Effector memory CD8-positive, alpha-beta T cell (primary cell): Measurements from ENCODE around the gene NIPBL.
"Not testable (repeated sequence)": the region's sequence is repeated elsewhere in the genome, so short reads cannot be mapped to it uniquely, and the experiment has no call there.

Source experiments
- ATAC-seq: fragments of 150-1000 bp; cut with Tn5 transposase; replicated peaks from 2 replicates; pipeline ENCODE4 v1.10.0; 2021; ENCODE audit warnings: mild to moderate bottlenecking, moderate library complexity
- DNase-seq, 3 experiments: peaks; one replicate each; pipeline ENCODE4 v3.0.0; 2021
- H3K27ac Mint-ChIP-seq, 2 donors: one replicate each; pipeline ENCODE4 v1.8.0; 2022; ENCODE audit warnings: mild to moderate bottlenecking in 2 of 2, mixed read lengths in 2 of 2, moderate library complexity in 2 of 2
- H3K27me3 Mint-ChIP-seq, 2 donors: one replicate each; pipeline ENCODE4 v1.8.0; 2022; ENCODE audit warnings: mixed read lengths in 2 of 2
- H3K36me3 Mint-ChIP-seq: one replicate; pipeline ENCODE4 v1.8.0; 2022; ENCODE audit warnings: mild to moderate bottlenecking, moderate library complexity, mixed read lengths; ENCODE audit not compliant: insufficient read depth
- H3K4me1 Mint-ChIP-seq, 2 donors: one replicate each; pipeline ENCODE4 v1.8.0; 2022; ENCODE audit warnings: low read depth in 2 of 2, mixed read lengths in 2 of 2
- H3K4me3 Mint-ChIP-seq, 2 donors: one replicate each; pipeline ENCODE4 v1.8.0; 2022; ENCODE audit warnings: mild to moderate bottlenecking in 2 of 2, mixed read lengths in 2 of 2, moderate library complexity in 2 of 2
- H3K9me3 Mint-ChIP-seq, 2 donors: one replicate each; pipeline ENCODE4 v1.8.0; 2022; ENCODE audit warnings: mixed read lengths in 2 of 2

The NIPBL gene

GRCh38 chr5:36900283-36900682, 23.7 kb downstream of the NIPBL start:
- no peak for ATAC-seq
- H3K36me3 Mint-ChIP-seq: peaks cover 11% of the 10 kb centered on the region
- H3K4me3 Mint-ChIP-seq: no peak overlapping the region
- peaks cover 55 to 78% of the 10 kb centered on the region in 2 donors for H3K4me1 Mint-ChIP-seq
- no peaks in the 10 kb centered on the region for H3K27me3 Mint-ChIP-seq
- H3K27ac Mint-ChIP-seq: no peak overlapping the region
- no peak for DNase-seq
- H3K9me3 Mint-ChIP-seq: no peaks in the 10 kb centered on the region

GRCh38 chr5:36901077-36901476, 24.5 kb downstream of the NIPBL start:
- H3K9me3 Mint-ChIP-seq, H3K4me3 Mint-ChIP-seq, H3K27ac Mint-ChIP-seq, DNase-seq, ATAC-seq, H3K27me3 Mint-ChIP-seq: not testable (repeated sequence)
- Mint-ChIP-seq H3K4me1 (peaks cover 49 to 76% of the 10 kb centered on the region in 2 donors), H3K36me3 (peaks cover 11% of the 10 kb centered on the region)

- Mint-ChIP-seq H3K36me3 (peaks cover 11% of the 10 kb centered on the region), H3K27me3 (no peaks in the 10 kb centered on the region), H3K9me3 (no peaks in the 10 kb centered on the region), H3K4me1 (peaks cover 51 to 73% of the 10 kb centered on the region in 2 donors), H3K27ac (no peak overlapping the region), H3K4me3 (peak overlapping the region; percentile 2 to 7)
- ATAC-seq (no peak), DNase-seq (no peak)
Observed at GRCh38 chr5:36901856-36902255, 25.3 kb downstream of the NIPBL start.

- no peaks in the 10 kb centered on the region for H3K27me3 Mint-ChIP-seq
- H3K27ac Mint-ChIP-seq: no peak overlapping the region
- H3K4me3 Mint-ChIP-seq: peak overlapping the region; percentile 2 to 7
- peaks cover 11% of the 10 kb centered on the region for H3K36me3 Mint-ChIP-seq
- DNase-seq (no peak), ATAC-seq (no peak)
- no peaks in the 10 kb centered on the region for H3K9me3 Mint-ChIP-seq
- peaks cover 50 to 69% of the 10 kb centered on the region in 2 donors for H3K4me1 Mint-ChIP-seq
Observed at GRCh38 chr5:36902353-36902752, 25.8 kb downstream of the NIPBL start.

- H3K4me3 Mint-ChIP-seq: peak overlapping the region in 1 of 2 donors; percentile 62
- peaks cover 11% of the 10 kb centered on the region for H3K36me3 Mint-ChIP-seq
- H3K27ac Mint-ChIP-seq: no peak overlapping the region
- H3K27me3 Mint-ChIP-seq: no peaks in the 10 kb centered on the region
- peaks cover 40 to 67% of the 10 kb centered on the region in 2 donors for H3K4me1 Mint-ChIP-seq
- no peaks in the 10 kb centered on the region for H3K9me3 Mint-ChIP-seq
- no peak for ATAC-seq
- DNase-seq: no peak
Observed at GRCh38 chr5:36904677-36905076, 28.1 kb downstream of the NIPBL start.

GRCh38 chr5:36908544-36909260, 32.1 kb downstream of the NIPBL start:
- no peak overlapping the region for H3K27ac Mint-ChIP-seq
- H3K4me3 Mint-ChIP-seq: peak overlapping the region; percentile 5 to 19
- H3K4me1 Mint-ChIP-seq: peaks cover 25 to 41% of the 10 kb centered on the region in 2 donors
- H3K27me3 Mint-ChIP-seq: no peaks in the 10 kb centered on the region
- H3K9me3 Mint-ChIP-seq: no peaks in the 10 kb centered on the region
- DNase-seq (no peak), ATAC-seq (no peak)
- peaks cover 3% of the 10 kb centered on the region for H3K36me3 Mint-ChIP-seq

- Mint-ChIP-seq H3K4me3 (no peak overlapping the region), H3K27ac (no peak overlapping the region), H3K4me1 (peaks cover 14 to 34% of the 10 kb centered on the region in 2 donors), H3K36me3 (no peaks in the 10 kb centered on the region), H3K27me3 (no peaks in the 10 kb centered on the region), H3K9me3 (no peaks in the 10 kb centered on the region)
- ATAC-seq: no peak
- DNase-seq: no peak
Observed at GRCh38 chr5:36915653-36916052, 39.1 kb downstream of the NIPBL start.

- H3K27ac Mint-ChIP-seq, ATAC-seq, H3K27me3 Mint-ChIP-seq, H3K9me3 Mint-ChIP-seq, DNase-seq, H3K36me3 Mint-ChIP-seq, H3K4me3 Mint-ChIP-seq: not testable (repeated sequence)
- H3K4me1 Mint-ChIP-seq: peaks cover 18 to 43% of the 10 kb centered on the region in 2 donors
Observed at GRCh38 chr5:36916614-36917013, 40.0 kb downstream of the NIPBL start.

- Mint-ChIP-seq H3K27ac (peak overlapping the region in 1 of 2 donors; percentile 16), H3K4me1 (peaks cover 18 to 48% of the 10 kb centered on the region in 2 donors)
- not testable (repeated sequence) for H3K4me3 Mint-ChIP-seq, H3K36me3 Mint-ChIP-seq, DNase-seq, H3K9me3 Mint-ChIP-seq, H3K27me3 Mint-ChIP-seq, ATAC-seq
Observed at GRCh38 chr5:36917358-36917757, 40.8 kb downstream of the NIPBL start.

- Mint-ChIP-seq H3K27ac (no peak overlapping the region), H3K27me3 (no peaks in the 10 kb centered on the region), H3K4me1 (peaks cover 16 to 42% of the 10 kb centered on the region in 2 donors), H3K4me3 (peak overlapping the region; percentile 34 to 40), H3K9me3 (no peaks in the 10 kb centered on the region), H3K36me3 (no peaks in the 10 kb centered on the region)
- ATAC-seq (no peak), DNase-seq (no peak)
Observed at GRCh38 chr5:36919238-36919637, 42.7 kb downstream of the NIPBL start.

GRCh38 chr5:36919650-36920049, 43.1 kb downstream of the NIPBL start:
- no peak for DNase-seq
- peaks cover 16 to 46% of the 10 kb centered on the region in 2 donors for H3K4me1 Mint-ChIP-seq
- no peaks in the 10 kb centered on the region for H3K36me3 Mint-ChIP-seq
- H3K27me3 Mint-ChIP-seq: no peaks in the 10 kb centered on the region
- H3K27ac Mint-ChIP-seq: no peak overlapping the region
- ATAC-seq: no peak
- peak overlapping the region in 1 of 2 donors; percentile 40 for H3K4me3 Mint-ChIP-seq
- H3K9me3 Mint-ChIP-seq: no peaks in the 10 kb centered on the region

- peak; percentile 72 for ATAC-seq
- no peaks in the 10 kb centered on the region for H3K27me3 Mint-ChIP-seq
- no peaks in the 10 kb centered on the region for H3K36me3 Mint-ChIP-seq
- no peaks in the 10 kb centered on the region for H3K9me3 Mint-ChIP-seq
- H3K4me3 Mint-ChIP-seq: peak overlapping the region in 1 of 2 donors; percentile 27
- DNase-seq: no peak
- H3K4me1 Mint-ChIP-seq: peaks cover 36 to 80% of the 10 kb centered on the region in 2 donors
- H3K27ac Mint-ChIP-seq: peak overlapping the region in 1 of 2 donors; percentile 73
Observed at GRCh38 chr5:36928947-36929346, 52.4 kb downstream of the NIPBL start.

GRCh38 chr5:36929438-36929837, 52.9 kb downstream of the NIPBL start:
- H3K36me3 Mint-ChIP-seq: peaks cover 3% of the 10 kb centered on the region
- H3K9me3 Mint-ChIP-seq: no peaks in the 10 kb centered on the region
- H3K4me1 Mint-ChIP-seq: peaks cover 39 to 82% of the 10 kb centered on the region in 2 donors
- no peak for ATAC-seq
- no peaks in the 10 kb centered on the region for H3K27me3 Mint-ChIP-seq
- peak overlapping the region in 1 of 2 donors; percentile 73 for H3K27ac Mint-ChIP-seq
- peak overlapping the region in 1 of 2 donors; percentile 27 for H3K4me3 Mint-ChIP-seq
- DNase-seq: no peak

- Mint-ChIP-seq H3K4me3 (peak overlapping the region in 1 of 2 donors; percentile 45), H3K27me3 (no peaks in the 10 kb centered on the region), H3K36me3 (peaks cover 3% of the 10 kb centered on the region), H3K4me1 (peaks cover 42 to 86% of the 10 kb centered on the region in 2 donors), H3K9me3 (no peaks in the 10 kb centered on the region), H3K27ac (peak overlapping the region in 1 of 2 donors; percentile 23)
- no peak for DNase-seq
- ATAC-seq: no peak
Observed at GRCh38 chr5:36932056-36932455, 55.5 kb downstream of the NIPBL start.
